IMR-90 (cell line): ENCODE measurements around the gene SLC25A26. TPM values are rescaled to one million over a fixed set of nuclear protein-coding genes. Genes with fewer than 3 reads are reported as not detected.

Experiments used
- ATAC-seq: fragments of 200-7000 bp; cut with Tn5 transposase; 2 replicates; pipeline ENCODE4 v1.9.1; 2020; ENCODE audit warnings: low read depth, mild to moderate bottlenecking, moderate library complexity
- BruUV-seq: library from RNA; stranded (reverse); fragments of 400-500 nt; replicated peaks from 2 replicates; lab custom pipeline; 2021; lab: Mats Ljungman, UMichigan
- CTCF ChIA-PET: fragments of 300-600 bp; formaldehyde crosslinking; extraction: SDS; loops from one replicate; lab custom pipeline; 2021; ENCODE audit warnings: antibody characterized with exemption; lab: Yijun Ruan, JAX
- POLR2A ChIA-PET: fragments of 300-600 bp; sonication (Branson Sonifier 250); formaldehyde crosslinking; loops from one replicate; lab custom pipeline; 2022; ENCODE audit warnings: antibody characterized with exemption; ENCODE audit not compliant: unreplicated experiment; lab: Charles Lee
- DNase-seq: peaks from one replicate; pipeline ENCODE4 v3.0.0; 2013
- H2AFZ ChIP-seq: replicated peaks from 2 replicates; pipeline ENCODE3; 2013; ENCODE audit warnings: low read length, mild to moderate bottlenecking; ENCODE audit not compliant: poor library complexity
- H2AK5ac ChIP-seq: 2 replicates; pipeline ENCODE4 v1.6.1; 2013; ENCODE audit warnings: low read depth, low read length, inconsistent platforms
- H2AK9ac ChIP-seq: replicated peaks from 2 replicates; pipeline ENCODE3; 2013; ENCODE audit warnings: mild to moderate bottlenecking, low read depth, low read length, moderate library complexity; ENCODE audit not compliant: poor library complexity
- H2BK120ac ChIP-seq: 2 replicates; pipeline ENCODE4 v1.6.1; 2013; ENCODE audit warnings: low read depth, low read length, inconsistent platforms
- H2BK15ac ChIP-seq: 3 replicates; pipeline ENCODE4 v1.6.1; 2013; ENCODE audit warnings: low read depth, low read length, inconsistent platforms
- H2BK20ac ChIP-seq: 2 replicates; pipeline ENCODE4 v1.6.1; 2013; ENCODE audit warnings: low read depth, mild to moderate bottlenecking, inconsistent platforms, low read length, moderate library complexity
- H2BK5ac ChIP-seq: 2 replicates; pipeline ENCODE4 v1.6.1; 2013; ENCODE audit warnings: mild to moderate bottlenecking, low read depth, low read length, inconsistent platforms; ENCODE audit not compliant: poor library complexity, severe bottlenecking
- H3K14ac ChIP-seq: replicated peaks from 2 replicates; pipeline ENCODE4 v1.6.1; 2013; ENCODE audit warnings: low read depth, low read length, inconsistent platforms
- H3K18ac ChIP-seq: 2 replicates; pipeline ENCODE4 v1.6.1; 2013; ENCODE audit warnings: low read depth, low read length, control low read depth
- H3K23ac ChIP-seq: 2 replicates; pipeline ENCODE4 v1.6.1; 2013; ENCODE audit warnings: low read depth, low read length, inconsistent platforms
- H3K27ac ChIP-seq: 2 replicates; pipeline ENCODE4 v1.5.1; 2013; ENCODE audit warnings: mild to moderate bottlenecking, control low read depth, low read length; ENCODE audit not compliant: insufficient read depth
- H3K27me3 ChIP-seq: 2 replicates; pipeline ENCODE4 v1.6.1; 2013; ENCODE audit warnings: low read length; ENCODE audit not compliant: control insufficient read depth, insufficient read depth
- H3K36me3 ChIP-seq: 2 replicates; pipeline ENCODE4 v1.6.1; 2013; ENCODE audit warnings: low read length, mixed read lengths; ENCODE audit not compliant: control insufficient read depth, insufficient read depth
- H3K4ac ChIP-seq: 2 replicates; pipeline ENCODE4 v1.6.1; 2013; ENCODE audit warnings: low read depth, low read length, inconsistent platforms
- H3K4me1 ChIP-seq: 2 replicates; pipeline ENCODE4 v1.6.1; 2013; ENCODE audit warnings: low read length, mixed read lengths; ENCODE audit not compliant: control insufficient read depth, insufficient read depth
- H3K4me2 ChIP-seq: 2 replicates; pipeline ENCODE4 v1.6.1; 2013; ENCODE audit warnings: low read depth, mild to moderate bottlenecking, control low read depth, low read length, moderate library complexity
- H3K4me3 ChIP-seq: 2 replicates; pipeline ENCODE4 v1.5.1; 2013; ENCODE audit warnings: low read depth, mild to moderate bottlenecking, control low read depth, low read length, moderate library complexity; ENCODE audit not compliant: insufficient read depth
- H3K56ac ChIP-seq: 2 replicates; pipeline ENCODE4 v1.6.1; 2013; ENCODE audit warnings: low read length, inconsistent platforms; ENCODE audit not compliant: insufficient read depth; ENCODE audit errors: extremely low read depth
- H3K79me1 ChIP-seq, 2 experiments: 2 replicates each; pipeline ENCODE4 v1.6.1; 2013; ENCODE audit warnings: low read length in 2 of 2, inconsistent platforms in 1 of 2, low read depth in 1 of 2
- H3K9ac ChIP-seq: 2 replicates; pipeline ENCODE4 v1.6.1; 2013; ENCODE audit warnings: low read depth, low read length, control low read depth
- H3K9me1 ChIP-seq: 2 replicates; pipeline ENCODE4 v1.6.1; 2013; ENCODE audit warnings: low read length, inconsistent platforms; ENCODE audit not compliant: insufficient read depth
- H3K9me3 ChIP-seq: 2 replicates; pipeline ENCODE4 v1.6.1; 2013; ENCODE audit warnings: low read length; ENCODE audit not compliant: control insufficient read depth, insufficient read depth
- H4K20me1 ChIP-seq: 2 replicates; pipeline ENCODE4 v1.6.1; 2013; ENCODE audit warnings: low read length, inconsistent platforms; ENCODE audit not compliant: insufficient read depth
- H4K5ac ChIP-seq: 2 replicates; pipeline ENCODE4 v1.6.1; 2013; ENCODE audit warnings: mild to moderate bottlenecking, low read depth, low read length, control low read depth
- H4K8ac ChIP-seq, 2 experiments: 2 replicates each; pipeline ENCODE4 v1.6.1; 2013; ENCODE audit warnings: low read depth in 2 of 2, low read length in 2 of 2, control low read depth in 1 of 2, inconsistent platforms in 1 of 2
- H4K91ac ChIP-seq: 2 replicates; pipeline ENCODE4 v1.6.1; 2013; ENCODE audit warnings: low read depth, low read length, inconsistent platforms; ENCODE audit not compliant: insufficient read depth
- BHLHE40 ChIP-seq: fragments of 150-350 bp; IDR thresholded peaks from 2 replicates; pipeline ENCODE4 v1.6.1; 2016; ENCODE audit warnings: mild to moderate bottlenecking, low read depth, low read length
- FOS ChIP-seq: fragments of 150-350 bp; IDR thresholded peaks from 2 replicates; pipeline ENCODE4 v1.6.1; 2016; ENCODE audit warnings: low read depth, low read length
- MXI1 ChIP-seq: IDR thresholded peaks from 2 replicates; pipeline ENCODE4 v1.6.1; 2012; ENCODE audit warnings: low read depth, mild to moderate bottlenecking, low read length, moderate library complexity, borderline replicate concordance
- WGBS, 2 experiments: methylation state at CpG; one replicate each; pipeline versions ENCODE4 v1.1.5 to v1.1.7; 2013; ENCODE audit warnings: missing lambda C conversion rate in 2 of 2; ENCODE audit not compliant: insufficient read length in 1 of 2; ENCODE audit errors: extremely low coverage in 2 of 2; 5-methylcytosine and 5-hydroxymethylcytosine counted together
- dilution Hi-C: fragments of 300-500 bp; cut with HindIII; formaldehyde crosslinking; loops from one replicate; pipeline ENCODE4 v1.14.3; 2018; ENCODE audit warnings: low sequenced_read_pairs; ENCODE audit not compliant: unreplicated experiment
- in situ Hi-C: fragments of 300-500 bp; cut with MboI; formaldehyde crosslinking; loops from 3 replicates; pipeline ENCODE4 v1.14.3; 2019; ENCODE audit warnings: low sequenced_read_pairs, inconsistent platforms, mixed read lengths
- intact Hi-C: fragments of 100-400 bp; cut with micrococcal nuclease; formaldehyde crosslinking; loops from 2 replicates; pipeline ENCODE4 v1.10.0; 2022
- polyA plus RNA-seq, 3 experiments: library from polyadenylated mRNA; depleted of rRNA; stranded (reverse); fragments of >200 nt; gene quantifications; 2 replicates each; pipeline ENCODE4 v1.2.3, GENCODE V29; 2012; ENCODE audit warnings: low replicate concordance in 1 of 3
- total RNA-seq: library from RNA; depleted of rRNA; stranded (reverse); fragments of >200 nt; gene quantifications from 2 replicates; pipeline ENCODE4 v1.2.3, GENCODE V29; 2012
- TF ChIP-seq, protein P1 (sequence below): fragments of 150-350 bp; IDR thresholded peaks from 2 replicates; pipeline ENCODE4 v1.6.1; 2017; ENCODE audit warnings: mild to moderate bottlenecking, antibody characterized with exemption, low read length, low read depth

Gene SLC25A26
- total and polyA plus RNA-seq, 2 of the 4 experiments (the other 2 are of a cell fraction) = 10.9 to 12.7 TPM

- H3K27ac ChIP-seq = no peak overlapping the region
- in situ Hi-C loops = no loop called here
- no peak overlapping the region for H3K4me2 ChIP-seq
- H3K4me3 ChIP-seq = no peak overlapping the region
- peak overlapping the region; percentile 52; the same call in 1 of the 2 replicates for H3K18ac ChIP-seq
- peaks cover 4% of the 10 kb centered on the region; the same call in 1 of the 2 replicates for H3K4me1 ChIP-seq
- H3K27me3 ChIP-seq = no peaks in the 10 kb centered on the region
- H3K4ac ChIP-seq = no peak overlapping the region
- no peak overlapping the region for H3K9ac ChIP-seq
- H3K23ac ChIP-seq = no peak overlapping the region
- H3K36me3 ChIP-seq = no peaks in the 10 kb centered on the region
- no peak overlapping the region for H3K14ac ChIP-seq
- no TSS peak for BruUV-seq
- no peak overlapping the region for H2BK15ac ChIP-seq
- H4K91ac ChIP-seq = no peak overlapping the region
- H3K9me3 ChIP-seq = no peaks in the 10 kb centered on the region
- no peak overlapping the region for H2AK9ac ChIP-seq
- no peaks in the 10 kb centered on the region; a peak in 1 of 4 replicates for H3K79me1 ChIP-seq
- H2AFZ ChIP-seq = no peak overlapping the region
- H2BK120ac ChIP-seq = no peak overlapping the region
- peak; percentile 75 for DNase-seq
- no CpG with 5 or more reads among the region's 2 CpGs for WGBS, 2 experiments
- no peak overlapping the region for H4K5ac ChIP-seq
- intact Hi-C loops = loop anchor here (5.0 kb wide), 2 partner anchors 39 to 54 kb away; no protein-coding TSS in a partner anchor
- H2BK20ac ChIP-seq = no peak overlapping the region
- dilution Hi-C loops = no loop called here
- no peak overlapping the region for H3K56ac ChIP-seq
- POLR2A ChIA-PET = no interaction called here
- H4K8ac ChIP-seq = no peak overlapping the region
- TF ChIP-seq FOS (no peak), MXI1 (no peak), BHLHE40 (no peak)
- TF ChIP-seq, protein P1, sequence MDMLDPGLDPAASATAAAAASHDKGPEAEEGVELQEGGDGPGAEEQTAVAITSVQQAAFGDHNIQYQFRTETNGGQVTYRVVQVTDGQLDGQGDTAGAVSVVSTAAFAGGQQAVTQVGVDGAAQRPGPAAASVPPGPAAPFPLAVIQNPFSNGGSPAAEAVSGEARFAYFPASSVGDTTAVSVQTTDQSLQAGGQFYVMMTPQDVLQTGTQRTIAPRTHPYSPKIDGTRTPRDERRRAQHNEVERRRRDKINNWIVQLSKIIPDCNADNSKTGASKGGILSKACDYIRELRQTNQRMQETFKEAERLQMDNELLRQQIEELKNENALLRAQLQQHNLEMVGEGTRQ = no peak
- peaks cover 3% of the 10 kb centered on the region; the same call in 1 of the 2 replicates for H3K9me1 ChIP-seq
- CTCF ChIA-PET = interaction anchor here (0.6 kb wide), 1 partner anchor 7 kb away, joined by 3 read pairs; no protein-coding TSS in a partner anchor
- H4K20me1 ChIP-seq = no peaks in the 10 kb centered on the region
- H2BK5ac ChIP-seq = no peak overlapping the region
- H2AK5ac ChIP-seq = no peak overlapping the region
- ATAC-seq = peak; percentile 67
Observed at GRCh38 chr3:66297900-66298299, 77.1 kb downstream of the SLC25A26 start.
